Measurements from ENCODE around the gene HCK.

The HCK gene

GRCh38 chr20:32069711-32070110 is 17.7 kb downstream of the HCK start:
- H3K4me2 ChIP-seq (ENCODE audit: insufficient read depth, low read length), result no peak overlapping the region
- H3K9me3 ChIP-seq (ENCODE audit: insufficient read depth, low read length, severe bottlenecking), result no peaks in the 10 kb centered on the region
- no peak overlapping the region for H2AFZ ChIP-seq (ENCODE audit: low read depth, low read length)
- H3K36me3 ChIP-seq (ENCODE audit: insufficient read depth, low read length), result no peaks in the 10 kb centered on the region
- H3K4me1 ChIP-seq (ENCODE audit: insufficient read depth, low read length), result no peaks in the 10 kb centered on the region
- H4K20me1 ChIP-seq (ENCODE audit: insufficient read depth, low read length), result peaks cover under 1% of the 10 kb centered on the region; the same call in 1 of the 2 replicates
- H3K9ac ChIP-seq (ENCODE audit: low read depth, low read length), result no peak overlapping the region
- DNase-seq, result no peak
- ATAC-seq (ENCODE audit: insufficient read depth, low read depth), result no peak
- H3K79me2 ChIP-seq (ENCODE audit: insufficient read depth, low read length), result no peaks in the 10 kb centered on the region
- H3K4me3 ChIP-seq (ENCODE audit: low read depth in 1 of 2, low read length in 2 of 2), result no peak overlapping the region
- TF ChIP-seq CTCF (IDR thresholded peaks at IDR 0.05; ENCODE audit: borderline replicate concordance, extremely low read depth, low read length, poor library complexity, severe bottlenecking), result no peak
- H3K27me3 ChIP-seq (ENCODE audit: insufficient read depth, low read length, poor library complexity), result peaks cover 21% of the 10 kb centered on the region
- no peak overlapping the region for H3K27ac ChIP-seq (ENCODE audit: low read length)

- Histone ChIP-seq H3K27me3 (ENCODE audit: insufficient read depth, low read length, poor library complexity) (peaks cover 24% of the 10 kb centered on the region), H3K79me2 (ENCODE audit: insufficient read depth, low read length) (no peaks in the 10 kb centered on the region)
These were observed 18.2 kb downstream of the HCK start for GRCh38 chr20:32070282-32070681.

GRCh38 chr20:32070690-32071213 is 18.7 kb downstream of the HCK start:
- peaks cover 24% of the 10 kb centered on the region for H3K27me3 ChIP-seq (ENCODE audit: insufficient read depth, low read length, poor library complexity)
- H2AFZ ChIP-seq (ENCODE audit: low read depth, low read length), result no peak overlapping the region
- no peak overlapping the region for H3K27ac ChIP-seq (ENCODE audit: low read length)
- no peaks in the 10 kb centered on the region for H3K4me1 ChIP-seq (ENCODE audit: insufficient read depth, low read length)
- H3K4me3 ChIP-seq (ENCODE audit: low read depth in 1 of 2, low read length in 2 of 2), result no peak overlapping the region
- no peaks in the 10 kb centered on the region for H3K36me3 ChIP-seq (ENCODE audit: insufficient read depth, low read length)
- H3K9me3 ChIP-seq (ENCODE audit: insufficient read depth, low read length, severe bottlenecking), result no peaks in the 10 kb centered on the region
- peaks cover 3% of the 10 kb centered on the region; the same call in 1 of the 2 replicates for H4K20me1 ChIP-seq (ENCODE audit: insufficient read depth, low read length)
- no peaks in the 10 kb centered on the region for H3K79me2 ChIP-seq (ENCODE audit: insufficient read depth, low read length)
- DNase-seq (no peak), ATAC-seq (ENCODE audit: insufficient read depth, low read depth) (no peak)
- H3K4me2 ChIP-seq (ENCODE audit: insufficient read depth, low read length), result no peak overlapping the region
- TF ChIP-seq EZH2 (IDR thresholded peaks at IDR 0.05; ENCODE audit: borderline replicate concordance, low read depth, low read length, severe bottlenecking) (no peak), CTCF (IDR thresholded peaks at IDR 0.05; ENCODE audit: borderline replicate concordance, extremely low read depth, low read length, poor library complexity, severe bottlenecking) (no peak)
- H3K9ac ChIP-seq (ENCODE audit: low read depth, low read length), result no peak overlapping the region

More at GRCh38 chr20:32070282-32070681, 18.2 kb downstream of the HCK start:
- H3K9ac ChIP-seq (ENCODE audit: low read depth, low read length), result no peak overlapping the region
- DNase-seq, result no peak
- H4K20me1 ChIP-seq (ENCODE audit: insufficient read depth, low read length), result peaks cover 3% of the 10 kb centered on the region; the same call in 1 of the 2 replicates
- no peak overlapping the region for H2AFZ ChIP-seq (ENCODE audit: low read depth, low read length)
- H3K4me3 ChIP-seq (ENCODE audit: low read depth in 1 of 2, low read length in 2 of 2), result no peak overlapping the region
- H3K27ac ChIP-seq (ENCODE audit: low read length), result no peak overlapping the region
- ATAC-seq (ENCODE audit: insufficient read depth, low read depth), result no peak
- H3K36me3 ChIP-seq (ENCODE audit: insufficient read depth, low read length), result no peaks in the 10 kb centered on the region
- H3K4me1 ChIP-seq (ENCODE audit: insufficient read depth, low read length), result no peaks in the 10 kb centered on the region
- no peak overlapping the region for H3K4me2 ChIP-seq (ENCODE audit: insufficient read depth, low read length)
- H3K9me3 ChIP-seq (ENCODE audit: insufficient read depth, low read length, severe bottlenecking), result no peaks in the 10 kb centered on the region
- TF ChIP-seq EZH2 (IDR thresholded peaks at IDR 0.05; ENCODE audit: borderline replicate concordance, low read depth, low read length, severe bottlenecking) (no peak), CTCF (IDR thresholded peaks at IDR 0.05; ENCODE audit: borderline replicate concordance, extremely low read depth, low read length, poor library complexity, severe bottlenecking) (no peak)
